ENCODE results near the gene SCYL2. TPM values are rescaled to one million over a fixed set of nuclear protein-coding genes. Genes with fewer than 3 reads are reported as not detected.

Gene SCYL2
- total and polyA plus RNA-seq, 2 donors from 2014 or later = 10.3 to 41.7 TPM

GRCh38 chr12:100331871-100332270 is 64.9 kb downstream of the SCYL2 start:
- Histone ChIP-seq H3K4me3 (ENCODE audit: low read length in 3 of 3) (no peak overlapping the region), H3K27me3 (ENCODE audit: control insufficient read depth, insufficient read depth, low read length) (no peaks in the 10 kb centered on the region), H3K9me3 (ENCODE audit: control insufficient read depth in 2 of 3, insufficient read depth in 1 of 3, low read length in 3 of 3) (no peaks in the 10 kb centered on the region), H3K9ac (ENCODE audit: low read length in 3 of 3) (no peak overlapping the region), H3K36me3 (ENCODE audit: control insufficient read depth in 2 of 3, insufficient read depth in 3 of 3, low read length in 3 of 3) (peaks cover 10 to 48% (median 16%) of the 10 kb centered on the region in 3 donors), H3K4me1 (ENCODE audit: control insufficient read depth in 2 of 3, insufficient read depth in 2 of 3, low read depth in 1 of 3, low read length in 3 of 3) (no peaks in the 10 kb centered on the region), H3K27ac (ENCODE audit: low read depth in 2 of 2, low read length in 2 of 2) (no peak overlapping the region)
- FAIRE-seq (no peak), DNase-seq (no peak)
- no peak for TF ChIP-seq CTCF (IDR thresholded peaks at IDR 0.05; ENCODE audit: borderline replicate concordance, extremely low read depth, insufficient read depth)
- intact Hi-C loops (cut with DNase I) = no loop called here

- no peak overlapping the region for H3K4me3 ChIP-seq (ENCODE audit: low read length in 3 of 3)
- DNase-seq (no peak), FAIRE-seq (no peak)
- no peak overlapping the region for H3K27ac ChIP-seq (ENCODE audit: low read depth in 2 of 2, low read length in 2 of 2)
- H3K36me3 ChIP-seq (ENCODE audit: control insufficient read depth in 2 of 3, insufficient read depth in 3 of 3, low read length in 3 of 3) = peaks cover 10 to 49% (median 14%) of the 10 kb centered on the region in 3 donors
- no peaks in the 10 kb centered on the region for H3K4me1 ChIP-seq (ENCODE audit: control insufficient read depth in 2 of 3, insufficient read depth in 2 of 3, low read depth in 1 of 3, low read length in 3 of 3)
- H3K27me3 ChIP-seq (ENCODE audit: control insufficient read depth, insufficient read depth, low read length) = no peaks in the 10 kb centered on the region
- no peak overlapping the region for H3K9ac ChIP-seq (ENCODE audit: low read length in 3 of 3)
- no peaks in the 10 kb centered on the region for H3K9me3 ChIP-seq (ENCODE audit: control insufficient read depth in 2 of 3, insufficient read depth in 1 of 3, low read length in 3 of 3)
- intact Hi-C loops (cut with DNase I) = no loop called here
- TF ChIP-seq CTCF (IDR thresholded peaks at IDR 0.05; ENCODE audit: borderline replicate concordance, extremely low read depth, insufficient read depth) = no peak
Observed at GRCh38 chr12:100332852-100333251, 65.9 kb downstream of the SCYL2 start.

- Histone ChIP-seq H3K27ac (ENCODE audit: low read depth in 2 of 2, low read length in 2 of 2) (no peak overlapping the region), H3K4me1 (ENCODE audit: control insufficient read depth in 2 of 3, insufficient read depth in 2 of 3, low read depth in 1 of 3, low read length in 3 of 3) (no peaks in the 10 kb centered on the region), H3K9me3 (ENCODE audit: control insufficient read depth in 2 of 3, insufficient read depth in 1 of 3, low read length in 3 of 3) (no peaks in the 10 kb centered on the region), H3K27me3 (ENCODE audit: control insufficient read depth, insufficient read depth, low read length) (no peaks in the 10 kb centered on the region), H3K4me3 (ENCODE audit: low read length in 3 of 3) (no peak overlapping the region), H3K36me3 (ENCODE audit: control insufficient read depth in 2 of 3, insufficient read depth in 3 of 3, low read length in 3 of 3) (peaks cover 11 to 39% (median 23%) of the 10 kb centered on the region in 3 donors), H3K9ac (ENCODE audit: low read length in 3 of 3) (no peak overlapping the region)
- FAIRE-seq = no peak
- TF ChIP-seq CTCF (IDR thresholded peaks at IDR 0.05; ENCODE audit: borderline replicate concordance, extremely low read depth, insufficient read depth) = no peak
- intact Hi-C loops (cut with DNase I) = no loop called here
- DNase-seq = no peak
Observed at GRCh38 chr12:100337299-100337698, 70.3 kb downstream of the SCYL2 start.

- H3K4me1 ChIP-seq (ENCODE audit: control insufficient read depth in 2 of 3, insufficient read depth in 2 of 3, low read depth in 1 of 3, low read length in 3 of 3) = no peaks in the 10 kb centered on the region
- no peak for FAIRE-seq
- no peak for TF ChIP-seq CTCF (IDR thresholded peaks at IDR 0.05; ENCODE audit: borderline replicate concordance, extremely low read depth, insufficient read depth)
- H3K27me3 ChIP-seq (ENCODE audit: control insufficient read depth, insufficient read depth, low read length) = no peaks in the 10 kb centered on the region
- no peak for DNase-seq
- H3K27ac ChIP-seq (ENCODE audit: low read depth in 2 of 2, low read length in 2 of 2) = no peak overlapping the region
- no peaks in the 10 kb centered on the region for H3K9me3 ChIP-seq (ENCODE audit: control insufficient read depth in 2 of 3, insufficient read depth in 1 of 3, low read length in 3 of 3)
- intact Hi-C loops (cut with DNase I) = no loop called here
- H3K9ac ChIP-seq (ENCODE audit: low read length in 3 of 3) = no peak overlapping the region
- no peak overlapping the region for H3K4me3 ChIP-seq (ENCODE audit: low read length in 3 of 3)
- peaks cover 11 to 39% (median 23%) of the 10 kb centered on the region in 3 donors for H3K36me3 ChIP-seq (ENCODE audit: control insufficient read depth in 2 of 3, insufficient read depth in 3 of 3, low read length in 3 of 3)
Observed at GRCh38 chr12:100337727-100338126, 70.8 kb downstream of the SCYL2 start.

All from kidney (tissue), 14 donors.